K562 (cell line): ENCODE results near the gene SLC38A8. TPM values are rescaled to one million over a fixed set of nuclear protein-coding genes. Genes with fewer than 3 reads are reported as not detected.

Source experiments
- ATAC-seq: fragments of 200-7000 bp; cut with Tn5 transposase; 3 replicates; pipeline ENCODE4 v1.9.1; 2020; ENCODE audit warnings: moderate library complexity
- BruUV-seq: library from RNA; stranded (reverse); fragments of 400-500 nt; replicated peaks from 2 replicates; lab custom pipeline; 2021; lab: Mats Ljungman, UMichigan
- CTCF ChIA-PET: fragments of 300-600 bp; formaldehyde crosslinking; extraction: SDS; loops from one replicate; lab custom pipeline; 2021; ENCODE audit warnings: low intra/inter-chr PET ratio; lab: Yijun Ruan, JAX
- POLR2A ChIA-PET: fragments of 300-600, 350-650 bp; sonication (Branson Sonifier 250); formaldehyde crosslinking; extraction: SDS; loops from one replicate; lab custom pipeline; 2021; ENCODE audit warnings: antibody characterized with exemption, inconsistent platforms; lab: Yijun Ruan, JAX
- DNase-seq, 4 experiments: peaks; one replicate each; pipeline versions ENCODE4 v3.0.0 to v3.0.0-alpha.2; 2011 to 2018; ENCODE audit warnings: low spot score in 3 of 4, mixed read lengths in 3 of 4; ENCODE audit errors: extremely low read depth in 1 of 4
- FAIRE-seq: peaks from 2 replicates; lab custom pipeline; 2011; peaks lifted over from hg19 to GRCh38; lab: Jason Lieb, UNC
- H2AFZ ChIP-seq: 2 replicates; pipeline ENCODE4 v1.6.0; 2011; ENCODE audit warnings: low read depth, low read length, control low read depth, inconsistent platforms
- H3K27ac ChIP-seq: fragments of 200-600 bp; 3 replicates; pipeline ENCODE4 v1.8.0; 2011; ENCODE audit warnings: low read depth, mild to moderate bottlenecking, control low read depth, inconsistent platforms, low read length, moderate library complexity, mixed read lengths; ENCODE audit errors: extremely low read depth
- H3K27me3 ChIP-seq, 2 experiments: fragments of 300-600 bp in 1 of 2; 2 replicates in 1 of 2; 3 replicates in 1 of 2; pipeline versions ENCODE4 v1.6.0 to v1.8.0; 2011; ENCODE audit warnings: inconsistent platforms in 2 of 2, low read length in 2 of 2, mild to moderate bottlenecking in 1 of 2, mixed read lengths in 1 of 2, moderate library complexity in 1 of 2; ENCODE audit not compliant: control insufficient read depth in 2 of 2, insufficient read depth in 2 of 2
- H3K36me3 ChIP-seq: fragments of 300-600 bp; 3 replicates; pipeline ENCODE4 v1.8.0; 2011; ENCODE audit warnings: mild to moderate bottlenecking, low read length, inconsistent platforms; ENCODE audit not compliant: control insufficient read depth, insufficient read depth
- H3K4me1 ChIP-seq, 2 experiments: fragments of 200-600 bp in 1 of 2; replicated peaks in 1 of 2; 2 replicates in 1 of 2; 3 replicates in 1 of 2; pipeline versions ENCODE4 v1.5.1 to v1.8.0; 2011; ENCODE audit warnings: inconsistent platforms in 2 of 2, low read length in 2 of 2, mild to moderate bottlenecking in 1 of 2, mixed read lengths in 1 of 2, moderate library complexity in 1 of 2; ENCODE audit not compliant: control insufficient read depth in 2 of 2, insufficient read depth in 2 of 2
- H3K4me2 ChIP-seq: 2 replicates; pipeline ENCODE4 v1.6.1; 2011; ENCODE audit warnings: low read length, control low read depth, inconsistent platforms, mixed read lengths; ENCODE audit not compliant: insufficient read depth
- H3K4me3 ChIP-seq: fragments of 200-600 bp; sonication (generic), shearing (Covaris generic); 2 replicates; pipeline ENCODE4 v1.5.1; 2016; ENCODE audit warnings: control low read depth, inconsistent platforms
- H3K79me2 ChIP-seq: fragments of 200-600 bp; 3 replicates; pipeline ENCODE4 v1.8.0; 2011; ENCODE audit warnings: low read length, inconsistent platforms; ENCODE audit not compliant: control insufficient read depth, insufficient read depth
- H3K9ac ChIP-seq, 2 experiments: 2 replicates each; pipeline versions ENCODE4 v1.6.0 to v1.6.1; 2011; ENCODE audit warnings: low read depth in 2 of 2, low read length in 2 of 2, control low read depth in 1 of 2, inconsistent platforms in 1 of 2, mild to moderate bottlenecking in 1 of 2, mixed read lengths in 1 of 2; ENCODE audit not compliant: insufficient read depth in 1 of 2
- H3K9me1 ChIP-seq: one replicate; pipeline ENCODE4 v1.6.0; 2011; ENCODE audit warnings: inconsistent platforms, mild to moderate bottlenecking, low read length, moderate library complexity; ENCODE audit not compliant: control insufficient read depth, insufficient read depth
- H3K9me3 ChIP-seq: replicated peaks from 2 replicates; pipeline ENCODE4 v1.5.1; 2011; ENCODE audit warnings: low read depth, low read length, inconsistent platforms; ENCODE audit not compliant: control insufficient read depth, insufficient read depth
- H4K20me1 ChIP-seq: replicated peaks from 2 replicates; pipeline ENCODE4 v1.6.1; 2011; ENCODE audit warnings: low read length, inconsistent platforms, mixed read lengths; ENCODE audit not compliant: control insufficient read depth, insufficient read depth
- RBM22 ChIP-seq: fragments of 200-400 bp; formaldehyde crosslinking; IDR thresholded peaks from 2 replicates; pipeline ENCODE4 v1.6.1; 2018; ENCODE audit warnings: low read length, low read depth; ENCODE audit not compliant: poor library complexity, severe bottlenecking
- WGBS: fragments of 100-300 bp; shearing (Covaris generic); methylation state at CpG from one replicate; pipeline ENCODE4 v1.1.6; 2016; ENCODE audit warnings: low coverage, mixed read lengths; ENCODE audit not compliant: insufficient coverage; ENCODE audit errors: missing lambda C conversion rate; 5-methylcytosine and 5-hydroxymethylcytosine counted together
- in situ Hi-C: fragments of 300-500 bp; cut with MboI; formaldehyde crosslinking; loops from 4 replicates; pipeline ENCODE4 v1.15.0; 2018; ENCODE audit warnings: inconsistent platforms, mixed read lengths
- intact Hi-C: fragments of 100-400 bp; cut with micrococcal nuclease; formaldehyde crosslinking; loops from 2 replicates; pipeline ENCODE4 v1.14.2; 2022
- polyA plus RNA-seq, 8 experiments: library from polyadenylated mRNA; depleted of rRNA in 4 of 8; stranded (reverse) in 5 of 8; unstranded in 3 of 8; fragments of >200 nt; fragmentation: Nextera tagmentation in 2 of 8; fragmentation: Illumina TruSeq in 1 of 8; extraction: Ambion mirVana in 2 of 8; extraction: Trizol in 1 of 8; gene quantifications; 2 replicates each; pipeline versions ENCODE4 v1.2.1 to v1.2.3, GENCODE V29; 2011 to 2014; ENCODE audit warnings: inconsistent platforms in 1 of 8, missing spikeins in 1 of 8
- total RNA-seq, 7 experiments: library from RNA; depleted of rRNA in 6 of 7; stranded (reverse); fragments of >200 nt in 6 of 7; fragmentation: Illumina TruSeq in 2 of 7; extraction: Trizol in 2 of 7; gene quantifications; 2 replicates each; pipeline versions ENCODE4 v1.2.1 to v1.2.3, GENCODE V29; 2011 to 2021; ENCODE audit warnings: low replicate concordance in 1 of 7
- TF ChIP-seq, protein P1 (sequence below): fragments of 450-650 bp; IDR thresholded peaks from 2 replicates; pipeline ENCODE4 v1.6.1; 2018; ENCODE audit not compliant: partially characterized antibody
- TF ChIP-seq, protein P2 (sequence below): fragments of 250-450 bp; sonication (Bioruptor Pico); IDR thresholded peaks from 2 replicates; pipeline ENCODE4 v1.5.0; 2020; ENCODE audit warnings: mild to moderate bottlenecking, borderline replicate concordance

Gene SLC38A8
- total and polyA plus RNA-seq, 9 of the 15 experiments (the other 6 are each of a cell fraction or from before 2014, with no cell fraction given) = 0.28 TPM; not detected in 8

DNA sequence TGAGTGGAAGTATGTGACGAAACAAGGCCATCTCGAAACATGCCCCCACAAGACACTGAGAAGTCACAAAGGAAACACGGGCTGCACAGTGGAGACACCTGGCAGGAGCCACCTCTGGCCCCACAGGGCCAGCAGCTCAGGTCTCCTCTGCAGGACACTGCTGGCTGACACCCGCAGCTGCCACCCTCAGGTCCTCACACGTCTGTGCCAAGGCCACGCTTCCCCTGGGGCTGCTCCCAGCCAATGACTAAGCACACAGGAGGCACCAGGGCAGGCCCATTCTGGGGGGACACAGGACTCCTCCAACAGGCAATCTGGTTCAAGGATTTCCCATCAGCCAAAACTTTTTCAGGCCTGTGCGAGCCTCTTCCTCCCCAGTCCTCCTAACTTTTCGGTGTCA, 37.8 kb upstream of the SLC38A8 start:
- Histone ChIP-seq H3K36me3 (peaks cover 84% of the 10 kb centered on the region), H3K27me3 (no peaks in the 10 kb centered on the region), H3K4me3 (no peak overlapping the region), H3K9me3 (no peaks in the 10 kb centered on the region), H3K9ac (no peak overlapping the region; a peak in 1 of 4 replicates), H2AFZ (no peak overlapping the region), H3K9me1 (no peaks in the 10 kb centered on the region), H3K4me1 (no peaks in the 10 kb centered on the region), H4K20me1 (no peaks in the 10 kb centered on the region), H3K4me2 (no peak overlapping the region), H3K27ac (no peak overlapping the region), H3K79me2 (no peaks in the 10 kb centered on the region)
- no peak for FAIRE-seq
- POLR2A ChIA-PET = interaction anchor here (0.5 to 1.2 kb wide), 7 partner anchors 9 to 115 kb away, joined by 3 to 5 read pairs (median 3); partner anchors contain the start of gene MBTPS1
- DNase-seq = no peak
- no TSS peak for BruUV-seq
- ATAC-seq = no peak
- in situ Hi-C loops (loop anchor here (5.0 kb wide), 1 partner anchor 87 kb away; no protein-coding TSS in a partner anchor), intact Hi-C loops (loop anchor here (10.0 kb wide), 1 partner anchor 404 kb away; no protein-coding TSS in a partner anchor)
- 94% methylated on average over 8 of the region's 8 CpGs for WGBS
- CTCF ChIA-PET = no interaction called here
- TF ChIP-seq, protein P1, sequence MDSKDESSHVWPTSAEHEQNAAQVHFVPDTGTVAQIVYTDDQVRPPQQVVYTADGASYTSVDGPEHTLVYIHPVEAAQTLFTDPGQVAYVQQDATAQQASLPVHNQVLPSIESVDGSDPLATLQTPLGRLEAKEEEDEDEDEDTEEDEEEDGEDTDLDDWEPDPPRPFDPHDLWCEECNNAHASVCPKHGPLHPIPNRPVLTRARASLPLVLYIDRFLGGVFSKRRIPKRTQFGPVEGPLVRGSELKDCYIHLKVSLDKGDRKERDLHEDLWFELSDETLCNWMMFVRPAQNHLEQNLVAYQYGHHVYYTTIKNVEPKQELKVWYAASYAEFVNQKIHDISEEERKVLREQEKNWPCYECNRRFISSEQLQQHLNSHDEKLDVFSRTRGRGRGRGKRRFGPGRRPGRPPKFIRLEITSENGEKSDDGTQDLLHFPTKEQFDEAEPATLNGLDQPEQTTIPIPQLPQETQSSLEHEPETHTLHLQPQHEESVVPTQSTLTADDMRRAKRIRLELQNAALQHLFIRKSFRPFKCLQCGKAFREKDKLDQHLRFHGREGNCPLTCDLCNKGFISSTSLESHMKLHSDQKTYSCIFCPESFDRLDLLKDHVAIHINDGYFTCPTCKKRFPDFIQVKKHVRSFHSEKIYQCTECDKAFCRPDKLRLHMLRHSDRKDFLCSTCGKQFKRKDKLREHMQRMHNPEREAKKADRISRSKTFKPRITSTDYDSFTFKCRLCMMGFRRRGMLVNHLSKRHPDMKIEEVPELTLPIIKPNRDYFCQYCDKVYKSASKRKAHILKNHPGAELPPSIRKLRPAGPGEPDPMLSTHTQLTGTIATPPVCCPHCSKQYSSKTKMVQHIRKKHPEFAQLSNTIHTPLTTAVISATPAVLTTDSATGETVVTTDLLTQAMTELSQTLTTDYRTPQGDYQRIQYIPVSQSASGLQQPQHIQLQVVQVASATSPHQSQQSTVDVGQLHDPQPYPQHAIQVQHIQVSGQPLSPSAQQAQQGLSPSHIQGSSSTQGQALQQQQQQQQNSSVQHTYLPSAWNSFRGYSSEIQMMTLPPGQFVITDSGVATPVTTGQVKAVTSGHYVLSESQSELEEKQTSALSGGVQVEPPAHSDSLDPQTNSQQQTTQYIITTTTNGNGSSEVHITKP = peak; percentile 39
- TF ChIP-seq, protein P2, sequence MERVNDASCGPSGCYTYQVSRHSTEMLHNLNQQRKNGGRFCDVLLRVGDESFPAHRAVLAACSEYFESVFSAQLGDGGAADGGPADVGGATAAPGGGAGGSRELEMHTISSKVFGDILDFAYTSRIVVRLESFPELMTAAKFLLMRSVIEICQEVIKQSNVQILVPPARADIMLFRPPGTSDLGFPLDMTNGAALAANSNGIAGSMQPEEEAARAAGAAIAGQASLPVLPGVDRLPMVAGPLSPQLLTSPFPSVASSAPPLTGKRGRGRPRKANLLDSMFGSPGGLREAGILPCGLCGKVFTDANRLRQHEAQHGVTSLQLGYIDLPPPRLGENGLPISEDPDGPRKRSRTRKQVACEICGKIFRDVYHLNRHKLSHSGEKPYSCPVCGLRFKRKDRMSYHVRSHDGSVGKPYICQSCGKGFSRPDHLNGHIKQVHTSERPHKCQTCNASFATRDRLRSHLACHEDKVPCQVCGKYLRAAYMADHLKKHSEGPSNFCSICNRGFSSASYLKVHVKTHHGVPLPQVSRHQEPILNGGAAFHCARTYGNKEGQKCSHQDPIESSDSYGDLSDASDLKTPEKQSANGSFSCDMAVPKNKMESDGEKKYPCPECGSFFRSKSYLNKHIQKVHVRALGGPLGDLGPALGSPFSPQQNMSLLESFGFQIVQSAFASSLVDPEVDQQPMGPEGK (CRISPR knock-in tag) = no peak
- TF ChIP-seq RBM22 = peak; percentile 38
